HepG2 (cell line): Measurements from ENCODE around the gene SLC12A3. TPM values are rescaled to one million over a fixed set of nuclear protein-coding genes. Genes with fewer than 3 reads are reported as not detected.
A peak's percentile ranks its signal among the peaks of the same experiment; 100 is the strongest.

ENCODE experiments used
- ADNP ChIP-seq: sonication (generic); formaldehyde crosslinking; IDR thresholded peaks from 2 replicates; pipeline ENCODE4 v1.4.0; 2020; ENCODE audit warnings: missing genetic modification reagents
- AKAP8 ChIP-seq: sonication (generic); formaldehyde crosslinking; IDR thresholded peaks from 2 replicates; pipeline ENCODE4 v1.5.1; 2020; ENCODE audit warnings: mild to moderate bottlenecking, missing genetic modification reagents
- BHLHE40 ChIP-seq: IDR thresholded peaks from 2 replicates; pipeline ENCODE4 v1.6.1; 2011; ENCODE audit warnings: low read length, improper control_type of control experiment
- KMT2B ChIP-seq: IDR thresholded peaks from 2 replicates; pipeline ENCODE4 v1.6.1; 2016; ENCODE audit warnings: missing genetic modification reagents, missing compliant biosample characterization
- MAZ ChIP-seq, 2 experiments: sonication (generic) in 1 of 2; formaldehyde crosslinking in 1 of 2; IDR thresholded peaks; 2 replicates each; pipeline versions ENCODE4 v1.5.0 to v1.6.1; 2012 to 2020; ENCODE audit warnings: low read depth in 2 of 2, mild to moderate bottlenecking in 2 of 2, borderline replicate concordance in 1 of 2, improper control_type of control experiment in 1 of 2, low read length in 1 of 2, missing genetic modification reagents in 1 of 2, moderate library complexity in 1 of 2
- MTF2 ChIP-seq: sonication (generic); formaldehyde crosslinking; IDR thresholded peaks from 2 replicates; pipeline ENCODE4 v1.5.0; 2020; ENCODE audit warnings: missing genetic modification reagents, borderline replicate concordance
- NRL ChIP-seq: sonication (generic); formaldehyde crosslinking; IDR thresholded peaks from 2 replicates; pipeline ENCODE4 v1.5.0; 2020; ENCODE audit warnings: missing genetic modification reagents, mild to moderate bottlenecking, moderate library complexity, borderline replicate concordance
- POLR2G ChIP-seq: fragments of 200-400 bp; formaldehyde crosslinking; IDR thresholded peaks from 2 replicates; pipeline ENCODE4 v1.6.1; 2018; ENCODE audit warnings: mild to moderate bottlenecking, low read depth, low read length, moderate library complexity
- PRPF4 ChIP-seq: fragments of 200-400 bp; formaldehyde crosslinking; IDR thresholded peaks from 2 replicates; pipeline ENCODE4 v1.6.1; 2016; ENCODE audit warnings: low read length, low read depth; ENCODE audit not compliant: poor library complexity, severe bottlenecking
- ZC3H13 ChIP-seq: sonication (generic); formaldehyde crosslinking; IDR thresholded peaks from 2 replicates; pipeline ENCODE4 v1.8.1; 2023; ENCODE audit warnings: mild to moderate bottlenecking, missing genetic modification reagents, moderate library complexity
- ZFP36 ChIP-seq: fragments of 150-350 bp; IDR thresholded peaks from 2 replicates; pipeline ENCODE4 v1.6.1; 2018; ENCODE audit warnings: borderline replicate concordance, low read length, low read depth; ENCODE audit not compliant: partially characterized antibody
- ZNF30 ChIP-seq: sonication (generic); formaldehyde crosslinking; IDR thresholded peaks from 2 replicates; pipeline ENCODE4 v1.5.0; 2020; ENCODE audit warnings: mild to moderate bottlenecking, missing genetic modification reagents
- ZNF670 ChIP-seq: sonication (generic); formaldehyde crosslinking; IDR thresholded peaks from 2 replicates; pipeline ENCODE4 v1.8.0; 2022; ENCODE audit warnings: mild to moderate bottlenecking, missing genetic modification reagents, borderline replicate concordance
- ZNF879 ChIP-seq: sonication (generic); formaldehyde crosslinking; IDR thresholded peaks from 2 replicates; pipeline ENCODE4 v1.8.1; 2023; ENCODE audit warnings: missing genetic modification reagents
- polyA plus RNA-seq, 8 experiments: library from polyadenylated mRNA; depleted of rRNA in 3 of 8; stranded (reverse) in 7 of 8; unstranded in 1 of 8; fragments of >200 nt; fragmentation: Illumina TruSeq in 4 of 8; extraction: Trizol in 4 of 8; gene quantifications; 2 replicates each; pipeline versions ENCODE4 v1.2.1 to v1.2.3, GENCODE V29; 2011 to 2016; ENCODE audit warnings: low read depth in 4 of 8, missing spikeins in 1 of 8, mixed read lengths in 1 of 8; ENCODE audit not compliant: insufficient read depth in 1 of 8
- total RNA-seq, 5 experiments: library from RNA; depleted of rRNA; stranded (reverse); fragments of >200 nt; fragmentation: Illumina TruSeq; extraction: Trizol; gene quantifications; 2 replicates each; pipeline ENCODE4 v1.2.3, GENCODE V29; 2016; ENCODE audit warnings: low read depth in 1 of 5
- TF ChIP-seq, protein P1 (sequence below): sonication (generic); formaldehyde crosslinking; IDR thresholded peaks from 2 replicates; pipeline ENCODE4 v1.8.1; 2023; ENCODE audit warnings: missing genetic modification reagents, inconsistent platforms, borderline replicate concordance
- TF ChIP-seq, protein P2 (sequence below): IDR thresholded peaks from 2 replicates; pipeline ENCODE4 v1.6.1; 2012; ENCODE audit warnings: inconsistent platforms
- TF ChIP-seq, protein P3 (sequence below): IDR thresholded peaks from 2 replicates; pipeline ENCODE4 v1.6.1; 2016; ENCODE audit warnings: missing genetic modification reagents, missing compliant biosample characterization
- TF ChIP-seq, protein P4 (sequence below): sonication (generic); formaldehyde crosslinking; IDR thresholded peaks from 2 replicates; pipeline ENCODE4 v1.4.0; 2020; ENCODE audit warnings: mild to moderate bottlenecking, missing genetic modification reagents, borderline replicate concordance
- TF ChIP-seq, protein P5 (sequence below): sonication (generic); formaldehyde crosslinking; IDR thresholded peaks from 2 replicates; pipeline ENCODE4 v1.8.1; 2023; ENCODE audit warnings: mild to moderate bottlenecking, missing genetic modification reagents

The SLC12A3 gene
- total and polyA plus RNA-seq, 2 of the 13 experiments (the other 11 are each of a cell fraction or from before 2014, with no cell fraction given), result 6.2 TPM; not detected in 1

DNA sequence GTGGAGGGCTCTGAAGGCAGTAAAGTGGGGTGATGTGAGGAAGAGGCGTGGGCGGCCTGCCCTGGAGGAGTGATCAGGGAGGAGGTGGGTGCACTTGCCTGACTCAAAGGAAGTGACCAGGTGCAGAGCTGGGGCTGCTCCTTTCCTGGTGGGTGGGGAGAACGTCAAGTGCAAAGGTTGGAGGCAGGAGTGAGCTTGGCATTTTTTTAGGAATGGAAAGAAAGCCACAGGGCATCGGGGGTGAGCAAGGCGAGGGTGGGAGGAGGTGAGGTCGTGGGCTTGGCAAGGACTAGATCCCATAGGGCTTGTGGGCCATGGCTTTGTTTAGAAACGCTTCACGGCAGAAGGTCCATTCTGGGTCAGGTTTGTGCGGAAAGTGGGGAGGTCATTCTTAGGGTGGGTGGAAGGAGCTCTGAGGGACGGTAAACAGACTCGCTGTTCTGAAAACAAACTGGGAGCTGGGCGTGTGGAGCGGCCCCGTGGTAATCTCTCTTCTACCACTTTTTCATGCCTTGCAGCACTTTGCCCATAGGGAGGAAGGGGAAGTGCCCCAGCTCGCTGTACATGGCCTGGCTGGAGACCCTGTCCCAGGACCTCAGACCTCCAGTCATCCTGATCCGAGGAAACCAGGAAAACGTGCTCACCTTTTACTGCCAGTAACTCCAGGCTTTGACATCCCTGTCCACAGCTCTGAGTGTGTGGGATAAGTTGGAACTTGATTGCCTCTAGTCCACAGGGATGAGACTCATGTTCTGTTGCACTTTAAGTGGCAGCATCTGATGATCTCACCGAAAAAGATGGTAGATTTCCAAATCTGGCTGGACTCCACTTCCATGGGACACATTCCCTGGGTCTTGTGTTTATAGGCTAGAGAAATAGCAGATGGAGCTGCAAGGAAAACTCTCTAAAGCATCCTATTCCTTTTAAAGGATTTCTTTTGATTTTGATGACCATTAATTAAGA is 48.0 kb downstream of the SLC12A3 start (continued):
- TF ChIP-seq, protein P1, sequence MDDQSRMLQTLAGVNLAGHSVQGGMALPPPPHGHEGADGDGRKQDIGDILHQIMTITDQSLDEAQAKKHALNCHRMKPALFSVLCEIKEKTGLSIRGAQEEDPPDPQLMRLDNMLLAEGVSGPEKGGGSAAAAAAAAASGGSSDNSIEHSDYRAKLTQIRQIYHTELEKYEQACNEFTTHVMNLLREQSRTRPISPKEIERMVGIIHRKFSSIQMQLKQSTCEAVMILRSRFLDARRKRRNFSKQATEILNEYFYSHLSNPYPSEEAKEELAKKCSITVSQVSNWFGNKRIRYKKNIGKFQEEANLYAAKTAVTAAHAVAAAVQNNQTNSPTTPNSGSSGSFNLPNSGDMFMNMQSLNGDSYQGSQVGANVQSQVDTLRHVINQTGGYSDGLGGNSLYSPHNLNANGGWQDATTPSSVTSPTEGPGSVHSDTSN (CRISPR knock-in tag), result no peak
- no peak for TF ChIP-seq ZNF670
- no peak for TF ChIP-seq BHLHE40
- no peak for TF ChIP-seq ZNF30 (CRISPR knock-in tag)
- TF ChIP-seq ZFP36, result no peak
- TF ChIP-seq, protein P2, sequence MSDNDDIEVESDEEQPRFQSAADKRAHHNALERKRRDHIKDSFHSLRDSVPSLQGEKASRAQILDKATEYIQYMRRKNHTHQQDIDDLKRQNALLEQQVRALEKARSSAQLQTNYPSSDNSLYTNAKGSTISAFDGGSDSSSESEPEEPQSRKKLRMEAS, result 0 out of 2 replicates have a peak, but pooled peaks have one; percentile 8
- TF ChIP-seq ZC3H13 (CRISPR knock-in tag), result no peak
- TF ChIP-seq, protein P3, sequence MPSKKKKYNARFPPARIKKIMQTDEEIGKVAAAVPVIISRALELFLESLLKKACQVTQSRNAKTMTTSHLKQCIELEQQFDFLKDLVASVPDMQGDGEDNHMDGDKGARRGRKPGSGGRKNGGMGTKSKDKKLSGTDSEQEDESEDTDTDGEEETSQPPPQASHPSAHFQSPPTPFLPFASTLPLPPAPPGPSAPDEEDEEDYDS, result no peak
- TF ChIP-seq POLR2G, result no peak
- no peak for TF ChIP-seq KMT2B (CRISPR knock-in tag)
- TF ChIP-seq, protein P4, sequence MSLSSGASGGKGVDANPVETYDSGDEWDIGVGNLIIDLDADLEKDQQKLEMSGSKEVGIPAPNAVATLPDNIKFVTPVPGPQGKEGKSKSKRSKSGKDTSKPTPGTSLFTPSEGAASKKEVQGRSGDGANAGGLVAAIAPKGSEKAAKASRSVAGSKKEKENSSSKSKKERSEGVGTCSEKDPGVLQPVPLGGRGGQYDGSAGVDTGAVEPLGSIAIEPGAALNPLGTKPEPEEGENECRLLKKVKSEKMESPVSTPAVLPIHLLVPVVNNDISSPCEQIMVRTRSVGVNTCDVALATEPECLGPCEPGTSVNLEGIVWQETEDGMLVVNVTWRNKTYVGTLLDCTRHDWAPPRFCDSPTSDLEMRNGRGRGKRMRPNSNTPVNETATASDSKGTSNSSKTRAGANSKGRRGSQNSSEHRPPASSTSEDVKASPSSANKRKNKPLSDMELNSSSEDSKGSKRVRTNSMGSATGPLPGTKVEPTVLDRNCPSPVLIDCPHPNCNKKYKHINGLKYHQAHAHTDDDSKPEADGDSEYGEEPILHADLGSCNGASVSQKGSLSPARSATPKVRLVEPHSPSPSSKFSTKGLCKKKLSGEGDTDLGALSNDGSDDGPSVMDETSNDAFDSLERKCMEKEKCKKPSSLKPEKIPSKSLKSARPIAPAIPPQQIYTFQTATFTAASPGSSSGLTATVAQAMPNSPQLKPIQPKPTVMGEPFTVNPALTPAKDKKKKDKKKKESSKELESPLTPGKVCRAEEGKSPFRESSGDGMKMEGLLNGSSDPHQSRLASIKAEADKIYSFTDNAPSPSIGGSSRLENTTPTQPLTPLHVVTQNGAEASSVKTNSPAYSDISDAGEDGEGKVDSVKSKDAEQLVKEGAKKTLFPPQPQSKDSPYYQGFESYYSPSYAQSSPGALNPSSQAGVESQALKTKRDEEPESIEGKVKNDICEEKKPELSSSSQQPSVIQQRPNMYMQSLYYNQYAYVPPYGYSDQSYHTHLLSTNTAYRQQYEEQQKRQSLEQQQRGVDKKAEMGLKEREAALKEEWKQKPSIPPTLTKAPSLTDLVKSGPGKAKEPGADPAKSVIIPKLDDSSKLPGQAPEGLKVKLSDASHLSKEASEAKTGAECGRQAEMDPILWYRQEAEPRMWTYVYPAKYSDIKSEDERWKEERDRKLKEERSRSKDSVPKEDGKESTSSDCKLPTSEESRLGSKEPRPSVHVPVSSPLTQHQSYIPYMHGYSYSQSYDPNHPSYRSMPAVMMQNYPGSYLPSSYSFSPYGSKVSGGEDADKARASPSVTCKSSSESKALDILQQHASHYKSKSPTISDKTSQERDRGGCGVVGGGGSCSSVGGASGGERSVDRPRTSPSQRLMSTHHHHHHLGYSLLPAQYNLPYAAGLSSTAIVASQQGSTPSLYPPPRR (CRISPR knock-in tag), result no peak
- no peak for TF ChIP-seq MAZ (IDR thresholded peaks at IDR 0.05; ENCODE audit: borderline replicate concordance, low read depth, low read length)
- TF ChIP-seq MAZ (CRISPR knock-in tag; IDR thresholded peaks at IDR 0.05; ENCODE audit: low read depth), result peak; percentile 53; the same call in 1 of the 2 replicates
- TF ChIP-seq MTF2 (CRISPR knock-in tag), result peak; percentile 79; the same call in 1 of the 2 replicates
- TF ChIP-seq AKAP8 (CRISPR knock-in tag), result 0 out of 2 replicates have a peak, but pooled peaks have one; percentile 54
- TF ChIP-seq NRL (CRISPR knock-in tag), result 0 out of 2 replicates have a peak, but pooled peaks have one; percentile 49
- no peak for TF ChIP-seq PRPF4
- TF ChIP-seq ZNF879, result no peak
- TF ChIP-seq, protein P5, sequence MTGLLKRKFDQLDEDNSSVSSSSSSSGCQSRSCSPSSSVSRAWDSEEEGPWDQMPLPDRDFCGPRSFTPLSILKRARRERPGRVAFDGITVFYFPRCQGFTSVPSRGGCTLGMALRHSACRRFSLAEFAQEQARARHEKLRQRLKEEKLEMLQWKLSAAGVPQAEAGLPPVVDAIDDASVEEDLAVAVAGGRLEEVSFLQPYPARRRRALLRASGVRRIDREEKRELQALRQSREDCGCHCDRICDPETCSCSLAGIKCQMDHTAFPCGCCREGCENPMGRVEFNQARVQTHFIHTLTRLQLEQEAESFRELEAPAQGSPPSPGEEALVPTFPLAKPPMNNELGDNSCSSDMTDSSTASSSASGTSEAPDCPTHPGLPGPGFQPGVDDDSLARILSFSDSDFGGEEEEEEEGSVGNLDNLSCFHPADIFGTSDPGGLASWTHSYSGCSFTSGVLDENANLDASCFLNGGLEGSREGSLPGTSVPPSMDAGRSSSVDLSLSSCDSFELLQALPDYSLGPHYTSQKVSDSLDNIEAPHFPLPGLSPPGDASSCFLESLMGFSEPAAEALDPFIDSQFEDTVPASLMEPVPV, result no peak
- TF ChIP-seq ADNP (CRISPR knock-in tag), result no peak
